PC-3 (cell line): ENCODE measurements around the gene SSUH2. TPM values are rescaled to one million over a fixed set of nuclear protein-coding genes. Genes with fewer than 3 reads are reported as not detected.

Experiments
- ATAC-seq: fragments of 200-7000 bp; cut with Tn5 transposase; 2 replicates; pipeline ENCODE4 v1.9.1; 2020; ENCODE audit warnings: mild to moderate bottlenecking, moderate library complexity
- BruUV-seq: library from RNA; stranded (reverse); fragments of 400-500 nt; replicated peaks from 2 replicates; lab custom pipeline; 2021; lab: Mats Ljungman, UMichigan
- CTCF ChIA-PET: fragments of 300-600 bp; sonication (Branson Sonifier 250); formaldehyde crosslinking; loops from one replicate; lab custom pipeline; 2022; ENCODE audit warnings: antibody characterized with exemption; lab: Charles Lee
- POLR2A ChIA-PET: fragments of 300-600 bp; sonication (Branson Sonifier 250); formaldehyde crosslinking; loops from one replicate; lab custom pipeline; 2022; ENCODE audit warnings: antibody characterized with exemption; ENCODE audit not compliant: unreplicated experiment; lab: Charles Lee
- DNase-seq: peaks from one replicate; pipeline ENCODE4 v3.0.0-alpha.2; 2015
- H2AFZ ChIP-seq: fragments of 300-600 bp; sonication (generic); 2 replicates; pipeline ENCODE4 v1.6.0; 2016; ENCODE audit warnings: antibody characterized with exemption, low read length
- H3F3A ChIP-seq: fragments of 300-600 bp; sonication (generic); one replicate; pipeline ENCODE4 v1.6.0; 2017; ENCODE audit warnings: antibody characterized with exemption, low read length, control low read depth, mild to moderate bottlenecking; ENCODE audit not compliant: unreplicated experiment
- H3K27ac ChIP-seq: fragments of 300-600 bp; sonication (generic); 2 replicates; pipeline ENCODE4 v1.5.1; 2016; ENCODE audit warnings: mild to moderate bottlenecking, low read length
- H3K27me3 ChIP-seq: fragments of 300-600 bp; sonication (generic); 2 replicates; pipeline ENCODE4 v1.6.1; 2016; ENCODE audit warnings: low read length, mixed read lengths
- H3K36me3 ChIP-seq: fragments of 300-600 bp; sonication (generic); 2 replicates; pipeline ENCODE4 v1.6.1; 2016; ENCODE audit warnings: low read depth, mixed run types, low read length, mixed read lengths
- H3K4me1 ChIP-seq: fragments of 300-600 bp; sonication (generic); 2 replicates; pipeline ENCODE4 v1.5.1; 2016; ENCODE audit warnings: low read length; ENCODE audit not compliant: insufficient read depth
- H3K4me2 ChIP-seq: fragments of 300-600 bp; sonication (generic); 2 replicates; pipeline ENCODE4 v1.6.0; 2016; ENCODE audit warnings: low read length
- H3K4me3 ChIP-seq: fragments of 300-600 bp; sonication (generic); 2 replicates; pipeline ENCODE4 v1.5.1; 2016; ENCODE audit warnings: mild to moderate bottlenecking, low read length, mixed read lengths
- H3K79me2 ChIP-seq: fragments of 300-600 bp; sonication (generic); 2 replicates; pipeline ENCODE4 v1.6.1; 2017; ENCODE audit warnings: low read length, mixed read lengths
- H3K9ac ChIP-seq: fragments of 300-600 bp; sonication (generic); 2 replicates; pipeline ENCODE4 v1.6.0; 2016; ENCODE audit warnings: mild to moderate bottlenecking, low read length
- H3K9me2 ChIP-seq: fragments of 300-600 bp; sonication (generic); replicated peaks from 2 replicates; pipeline ENCODE4 v1.6.1; 2016; ENCODE audit warnings: mixed run types, low read length, mixed read lengths
- H3K9me3 ChIP-seq: fragments of 300-600 bp; sonication (generic); 2 replicates; pipeline ENCODE4 v1.6.1; 2016; ENCODE audit warnings: low read length, mixed read lengths
- H4K20me1 ChIP-seq: fragments of 300-600 bp; sonication (generic); 2 replicates; pipeline ENCODE4 v1.6.1; 2016; ENCODE audit warnings: low read length, mixed read lengths
- EZH2 ChIP-seq: fragments of 300-600 bp; sonication (generic); IDR thresholded peaks from one replicate; pipeline ENCODE4 v1.6.1; 2017; ENCODE audit warnings: antibody characterized with exemption, mild to moderate bottlenecking, low read length; ENCODE audit not compliant: unreplicated experiment
- EZH2phosphoT487 ChIP-seq: fragments of 300-600 bp; sonication (generic); IDR thresholded peaks from 2 replicates; pipeline ENCODE4 v1.6.1; 2018; ENCODE audit warnings: mild to moderate bottlenecking, antibody characterized with exemption, low read length, borderline replicate concordance
- intact Hi-C: fragments of 100-400 bp; cut with micrococcal nuclease; formaldehyde crosslinking; loops from 2 replicates; pipeline ENCODE4 v1.9.0; 2023
- total RNA-seq: library from RNA; depleted of rRNA; stranded (reverse); fragments of >200 nt; gene quantifications from 2 replicates; pipeline ENCODE4 v1.2.3, GENCODE V29; 2014
- TF ChIP-seq, protein P1 (sequence below): fragments of 300-600 bp; sonication (generic); conservative IDR thresholded peaks from 2 replicates; pipeline ENCODE4 v1.5.1; 2017; ENCODE audit warnings: antibody characterized with exemption, low read depth, mild to moderate bottlenecking, low read length

Gene SSUH2
- total RNA-seq, 1 experiment from 2014 or later = 0.44 TPM

DNA sequence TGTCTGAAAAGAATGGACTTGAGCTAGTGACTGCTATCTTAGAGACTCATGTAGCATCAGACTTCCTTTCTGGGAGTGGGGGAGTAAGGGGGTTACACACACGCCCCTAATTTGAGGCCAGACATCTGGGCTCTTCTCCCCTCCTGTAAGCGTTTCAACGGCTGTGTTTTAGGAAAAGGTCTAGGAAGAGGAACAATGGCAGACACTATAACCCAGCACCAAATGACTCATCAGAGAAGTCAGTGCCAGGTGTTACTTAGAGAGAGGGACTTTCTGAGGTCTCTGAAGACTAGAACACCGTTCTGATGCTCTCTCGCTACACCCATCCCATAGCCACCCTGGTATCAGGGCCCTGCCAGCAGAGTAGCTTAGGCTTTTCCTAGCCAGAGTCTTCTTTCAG lies 65.5 kb downstream of the SSUH2 start:
- ChIA-PET CTCF (no interaction called here), POLR2A (no interaction called here)
- ATAC-seq (no peak), DNase-seq (no peak)
- no peak overlapping the region for H2AFZ ChIP-seq
- H3K4me3 ChIP-seq = no peak overlapping the region
- H3F3A ChIP-seq = no peaks in the 10 kb centered on the region
- no peak overlapping the region for H3K4me2 ChIP-seq
- TF ChIP-seq EZH2phosphoT487 (no peak), EZH2 (no peak)
- TF ChIP-seq, protein P1, sequence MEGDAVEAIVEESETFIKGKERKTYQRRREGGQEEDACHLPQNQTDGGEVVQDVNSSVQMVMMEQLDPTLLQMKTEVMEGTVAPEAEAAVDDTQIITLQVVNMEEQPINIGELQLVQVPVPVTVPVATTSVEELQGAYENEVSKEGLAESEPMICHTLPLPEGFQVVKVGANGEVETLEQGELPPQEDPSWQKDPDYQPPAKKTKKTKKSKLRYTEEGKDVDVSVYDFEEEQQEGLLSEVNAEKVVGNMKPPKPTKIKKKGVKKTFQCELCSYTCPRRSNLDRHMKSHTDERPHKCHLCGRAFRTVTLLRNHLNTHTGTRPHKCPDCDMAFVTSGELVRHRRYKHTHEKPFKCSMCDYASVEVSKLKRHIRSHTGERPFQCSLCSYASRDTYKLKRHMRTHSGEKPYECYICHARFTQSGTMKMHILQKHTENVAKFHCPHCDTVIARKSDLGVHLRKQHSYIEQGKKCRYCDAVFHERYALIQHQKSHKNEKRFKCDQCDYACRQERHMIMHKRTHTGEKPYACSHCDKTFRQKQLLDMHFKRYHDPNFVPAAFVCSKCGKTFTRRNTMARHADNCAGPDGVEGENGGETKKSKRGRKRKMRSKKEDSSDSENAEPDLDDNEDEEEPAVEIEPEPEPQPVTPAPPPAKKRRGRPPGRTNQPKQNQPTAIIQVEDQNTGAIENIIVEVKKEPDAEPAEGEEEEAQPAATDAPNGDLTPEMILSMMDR = no peak
- H3K79me2 ChIP-seq = no peaks in the 10 kb centered on the region
- H3K4me1 ChIP-seq = 0 out of 2 replicates have a peak, but pooled peaks cover 5% of the 10 kb centered on the region
- intact Hi-C loops = no loop called here
- H3K27ac ChIP-seq = no peak overlapping the region
- no peaks in the 10 kb centered on the region for H4K20me1 ChIP-seq
- no peaks in the 10 kb centered on the region for H3K36me3 ChIP-seq
- no peaks in the 10 kb centered on the region for H3K9me2 ChIP-seq
- H3K9me3 ChIP-seq = no peaks in the 10 kb centered on the region
- H3K9ac ChIP-seq = no peak overlapping the region
- no peaks in the 10 kb centered on the region for H3K27me3 ChIP-seq
- BruUV-seq = no TSS peak

DNA sequence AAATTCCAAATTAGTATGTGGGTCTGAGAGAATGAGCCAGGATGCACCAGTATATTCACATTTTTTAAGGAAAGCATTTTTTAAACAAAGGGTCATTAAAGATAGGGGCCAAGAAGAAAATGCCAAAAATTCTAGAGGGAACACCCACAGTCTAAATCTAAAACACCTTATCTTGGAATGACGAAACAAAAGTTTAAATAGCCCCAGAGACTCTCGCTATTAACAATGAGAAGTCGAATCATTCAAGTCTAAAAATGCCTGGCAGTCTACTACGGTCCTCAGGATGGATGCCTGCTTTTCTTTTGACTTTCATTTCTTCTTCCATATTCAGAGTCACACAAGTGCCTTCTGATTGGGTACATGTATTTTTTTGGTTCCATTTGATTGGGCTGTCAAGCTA lies 66.3 kb downstream of the SSUH2 start:
- Histone ChIP-seq H3F3A (no peaks in the 10 kb centered on the region), H3K27me3 (no peaks in the 10 kb centered on the region), H3K79me2 (no peaks in the 10 kb centered on the region), H3K27ac (no peak overlapping the region), H3K4me1 (0 out of 2 replicates have a peak, but pooled peaks cover 5% of the 10 kb centered on the region), H3K9me2 (no peaks in the 10 kb centered on the region), H4K20me1 (no peaks in the 10 kb centered on the region), H3K9me3 (no peaks in the 10 kb centered on the region), H2AFZ (no peak overlapping the region), H3K4me3 (no peak overlapping the region), H3K4me2 (no peak overlapping the region), H3K9ac (no peak overlapping the region), H3K36me3 (no peaks in the 10 kb centered on the region)
- no TSS peak for BruUV-seq
- TF ChIP-seq EZH2phosphoT487 = no peak
- TF ChIP-seq, protein P1 = no peak
- TF ChIP-seq EZH2 = no peak
- DNase-seq (no peak), ATAC-seq (no peak)
- ChIA-PET POLR2A (no interaction called here), CTCF (no interaction called here)
- intact Hi-C loops = no loop called here

DNA sequence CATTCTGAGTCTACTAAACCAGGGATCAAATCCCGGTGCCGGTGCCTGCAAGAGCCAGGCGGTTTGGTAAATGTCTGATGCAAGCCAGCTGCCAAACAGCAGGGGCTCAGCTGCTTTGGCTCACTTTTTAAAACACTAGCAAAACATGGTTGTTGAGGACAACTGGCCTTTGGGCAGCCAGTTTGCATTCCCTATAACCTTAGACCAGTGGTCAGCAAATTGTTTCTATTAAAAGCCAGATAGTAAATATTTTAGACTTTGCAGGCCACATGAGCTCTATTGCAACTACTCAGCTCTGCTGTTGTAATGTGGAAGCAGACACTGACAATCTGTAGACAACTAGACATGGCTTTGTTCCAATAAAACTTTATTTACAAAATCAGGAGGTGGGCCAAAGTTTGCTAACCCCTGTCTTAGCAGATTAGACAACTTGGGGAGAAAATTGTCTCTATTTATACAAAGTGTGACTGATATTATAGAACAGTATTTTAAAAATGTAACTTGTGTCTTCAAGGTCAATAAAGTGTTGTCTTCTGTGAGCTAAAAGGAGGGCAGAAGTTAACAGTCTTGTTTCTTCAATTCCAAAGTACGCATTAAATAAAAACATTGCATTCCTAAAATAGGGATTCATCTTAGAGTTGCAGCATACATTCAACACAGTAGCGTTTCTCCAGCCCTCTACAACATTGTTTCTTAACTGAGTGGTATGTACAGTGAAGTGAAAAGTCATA lies 67.6 kb downstream of the SSUH2 start:
- Histone ChIP-seq H3K27ac (no peak overlapping the region), H3F3A (no peaks in the 10 kb centered on the region), H3K9me3 (no peaks in the 10 kb centered on the region), H3K9me2 (no peaks in the 10 kb centered on the region), H3K27me3 (no peaks in the 10 kb centered on the region), H4K20me1 (no peaks in the 10 kb centered on the region), H3K4me3 (no peak overlapping the region), H3K9ac (no peak overlapping the region), H2AFZ (no peak overlapping the region), H3K79me2 (no peaks in the 10 kb centered on the region), H3K4me1 (0 out of 2 replicates have a peak, but pooled peaks cover 5% of the 10 kb centered on the region), H3K36me3 (no peaks in the 10 kb centered on the region), H3K4me2 (no peak overlapping the region)
- no TSS peak for BruUV-seq
- ChIA-PET CTCF (no interaction called here), POLR2A (interaction anchor here (0.6 kb wide), 1 partner anchor 25 kb away, joined by 3 read pairs; no protein-coding TSS in a partner anchor)
- intact Hi-C loops = no loop called here
- TF ChIP-seq EZH2phosphoT487 (no peak), EZH2 (no peak)
- TF ChIP-seq, protein P1 = no peak
- DNase-seq = no peak
- ATAC-seq = no peak
